ENCODE data around the gene MBTPS1. TPM values are rescaled to one million over a fixed set of nuclear protein-coding genes. Genes with fewer than 3 reads are reported as not detected.

MBTPS1 gene
- total RNA-seq, 1 experiment from 2014 or later = 47.1 TPM

- no peak for DNase-seq (ENCODE audit: low read depth)
These were observed 111.4 kb downstream of the MBTPS1 start for GRCh38 chr16:84005391-84005790.

DNA sequence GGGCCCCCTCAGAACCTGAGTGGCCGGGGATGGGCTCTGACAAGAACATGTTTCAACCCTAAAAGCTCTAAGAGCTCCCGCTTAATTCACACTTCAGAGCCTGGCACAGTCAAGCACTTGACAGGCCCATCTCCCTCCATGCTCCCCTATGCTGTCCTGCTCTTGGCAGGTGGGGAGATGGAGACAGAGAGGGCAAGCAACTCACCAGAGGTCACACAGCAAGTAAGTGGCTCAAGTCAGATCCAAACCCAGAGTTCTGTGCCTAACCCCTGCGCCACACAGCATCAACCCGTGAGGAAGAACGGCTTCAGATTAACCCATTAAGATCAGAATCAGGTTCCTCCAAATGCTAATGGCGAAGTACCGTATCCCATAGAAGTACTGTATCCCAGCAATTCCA lies 112.3 kb downstream of the MBTPS1 start:
- no peak for DNase-seq (ENCODE audit: low read depth)

Other genes with a start within 250 kb of the MBTPS1 start
- 2.4 and 2.7 TPM in 2 replicates for gene MLYCD, start 217.8 kb downstream of the MBTPS1 start, total RNA-seq (2014; rRNA removed)
- 5.8 and 6.5 TPM in 2 replicates for gene OSGIN1, start 163.7 kb downstream of the MBTPS1 start, total RNA-seq (2014; rRNA removed)
- not detected in 2 replicates for gene NECAB2, start 148.7 kb downstream of the MBTPS1 start, total RNA-seq (2014; rRNA removed)
- gene SLC38A8, start 74.1 kb downstream of the MBTPS1 start, total RNA-seq (2014; rRNA removed) = not detected in 2 replicates
- 34.4 and 36.3 TPM in 2 replicates for gene HSDL1, start 28.2 kb upstream of the MBTPS1 start, total RNA-seq (2014; rRNA removed)
- 0.06 TPM in 1 of 2 replicates, not detected in the other for gene DNAAF1, start 28.4 kb upstream of the MBTPS1 start, total RNA-seq (2014; rRNA removed)
- gene TAF1C, start 70.1 kb upstream of the MBTPS1 start, total RNA-seq (2014; rRNA removed) = 26.1 and 30.1 TPM in 2 replicates
- gene ADAD2, start 74.2 kb upstream of the MBTPS1 start, total RNA-seq (2014; rRNA removed) = not detected in 2 replicates
- 0.06 TPM in 1 of 2 replicates, not detected in the other for gene KCNG4, start 123.1 kb upstream of the MBTPS1 start, total RNA-seq (2014; rRNA removed)
- gene WFDC1, start 177.9 kb upstream of the MBTPS1 start, total RNA-seq (2014; rRNA removed) = not detected in 2 replicates